Measurements from ENCODE around the gene SMIM34. TPM values are rescaled to one million over a fixed set of nuclear protein-coding genes. Genes with fewer than 3 reads are reported as not detected.
"Not testable (repeated sequence)": the region's sequence is repeated elsewhere in the genome, so short reads cannot be mapped to it uniquely, and the experiment has no call there.

The SMIM34 gene, protein sequence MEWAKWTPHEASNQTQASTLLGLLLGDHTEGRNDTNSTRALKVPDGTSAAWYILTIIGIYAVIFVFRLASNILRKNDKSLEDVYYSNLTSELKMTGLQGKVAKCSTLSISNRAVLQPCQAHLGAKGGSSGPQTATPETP
- not detected for total RNA-seq
- polyA plus RNA-seq (ENCODE audit: insufficient read depth in 1 of 8, insufficient read length in 8 of 8, low replicate concordance in 1 of 8), result under 1 TPM in 4 of 8 donors, not detected in 4; 0.19 to 0.39 (median 0.24) TPM
- long read RNA-seq, donor 1, result 0 reads
- long read RNA-seq, donor 2, result 0 reads
- long read RNA-seq, donor 3, result 0 reads
- long read RNA-seq, donor 4, result 0 reads
- long read RNA-seq, donor 5, result 0 reads
- long read RNA-seq, donor 6, result 0 reads
- long read RNA-seq, donor 7, result 0 reads
- long read RNA-seq, donor 8, result 0 reads
- long read RNA-seq, donor 9, result 0 reads
- long read RNA-seq, donor 10, result 0 reads
- long read RNA-seq, donor 11, result 0 reads

GRCh38 chr21:34423805-34424204 is at the start of gene SMIM34:
Gene SMIM34 (minus strand): TSS chr21:34423951. CDS start chr21:34423839, 112 bp downstream.
- H3K36me3 ChIP-seq (ENCODE audit: control insufficient read depth, insufficient read depth, low read length); H3K4me3 ChIP-seq (ENCODE audit: low read length); DNase-seq; H3K9me3 ChIP-seq (replicated peaks; ENCODE audit: control insufficient read depth, low read depth, low read length); H3K27ac ChIP-seq (ENCODE audit: low read length); H3K27me3 ChIP-seq (ENCODE audit: control insufficient read depth, insufficient read depth, low read length); H3K4me1 ChIP-seq (ENCODE audit: control insufficient read depth, insufficient read depth, low read length): not testable (repeated sequence)
- no CpG with 5 or more reads among the region's 4 CpGs for WGBS (ENCODE audit: insufficient coverage)

DNA sequence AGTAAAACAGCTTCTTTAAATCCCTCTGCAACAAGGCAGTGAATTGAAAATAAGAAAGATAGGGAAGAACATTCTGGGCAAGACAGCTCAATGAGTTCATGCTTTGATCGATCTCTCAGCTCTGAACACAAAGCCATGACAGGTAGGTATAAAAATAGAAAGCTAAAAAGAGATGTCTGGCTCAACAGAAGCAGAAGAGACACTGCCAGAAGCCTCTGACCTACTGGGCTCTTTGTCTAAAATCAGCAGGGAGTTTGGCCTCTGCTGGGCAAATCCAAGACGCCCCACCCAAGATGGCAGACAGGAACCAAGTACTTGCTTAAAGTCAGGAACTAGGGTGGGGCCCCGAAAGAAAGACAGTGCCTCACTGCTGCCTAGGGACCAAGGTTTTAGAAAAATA is 43.6 kb upstream of the SMIM34 start:
- H3K4me3 ChIP-seq (ENCODE audit: low read length); H3K27me3 ChIP-seq (ENCODE audit: control insufficient read depth, insufficient read depth, low read length); DNase-seq; H3K27ac ChIP-seq (ENCODE audit: low read length); H3K36me3 ChIP-seq (ENCODE audit: control insufficient read depth, insufficient read depth, low read length); H3K9me3 ChIP-seq (replicated peaks; ENCODE audit: control insufficient read depth, low read depth, low read length); H3K4me1 ChIP-seq (ENCODE audit: control insufficient read depth, insufficient read depth, low read length): not testable (repeated sequence)
- no CpG with 5 or more reads among the region's 3 CpGs for WGBS (ENCODE audit: insufficient coverage)

GRCh38 chr21:34459426-34459825 is 35.7 kb upstream of the SMIM34 start:
- WGBS (ENCODE audit: insufficient coverage), result no CpG with 5 or more reads among the region's 36 CpGs
- H3K27me3 ChIP-seq (ENCODE audit: control insufficient read depth, insufficient read depth, low read length); H3K36me3 ChIP-seq (ENCODE audit: control insufficient read depth, insufficient read depth, low read length); DNase-seq; H3K9me3 ChIP-seq (replicated peaks; ENCODE audit: control insufficient read depth, low read depth, low read length); H3K27ac ChIP-seq (ENCODE audit: low read length); H3K4me1 ChIP-seq (ENCODE audit: control insufficient read depth, insufficient read depth, low read length); H3K4me3 ChIP-seq (ENCODE audit: low read length): not testable (repeated sequence)

DNA sequence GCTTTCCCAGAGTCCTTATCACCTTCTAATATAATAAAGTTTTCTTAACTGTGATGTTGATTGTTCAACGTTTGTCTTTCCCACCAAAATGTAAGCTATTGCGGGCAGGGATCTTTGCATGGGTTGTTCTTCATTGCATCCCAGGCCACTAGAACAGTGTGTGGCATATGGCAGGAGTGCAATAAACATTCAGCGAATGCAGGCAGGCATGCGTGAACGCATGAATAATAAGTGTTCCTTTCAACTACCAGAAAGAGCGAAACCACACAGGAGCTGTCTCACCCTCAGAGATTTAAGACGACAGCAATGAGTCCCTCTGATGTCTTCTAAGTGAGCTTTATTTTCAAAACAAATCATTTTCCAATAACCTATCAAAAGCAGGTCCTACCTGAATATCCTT is 34.5 kb upstream of the SMIM34 start:
- not testable (repeated sequence) for H3K27ac ChIP-seq (ENCODE audit: low read length); H3K4me1 ChIP-seq (ENCODE audit: control insufficient read depth, insufficient read depth, low read length); DNase-seq; H3K27me3 ChIP-seq (ENCODE audit: control insufficient read depth, insufficient read depth, low read length); H3K9me3 ChIP-seq (replicated peaks; ENCODE audit: control insufficient read depth, low read depth, low read length); H3K36me3 ChIP-seq (ENCODE audit: control insufficient read depth, insufficient read depth, low read length); H3K4me3 ChIP-seq (ENCODE audit: low read length)
- no CpG with 5 or more reads among the region's 7 CpGs for WGBS (ENCODE audit: insufficient coverage)

- not testable (repeated sequence) for DNase-seq; H3K4me3 ChIP-seq (ENCODE audit: low read length); H3K27me3 ChIP-seq (ENCODE audit: control insufficient read depth, insufficient read depth, low read length); H3K9me3 ChIP-seq (replicated peaks; ENCODE audit: control insufficient read depth, low read depth, low read length); H3K27ac ChIP-seq (ENCODE audit: low read length); H3K4me1 ChIP-seq (ENCODE audit: control insufficient read depth, insufficient read depth, low read length); H3K36me3 ChIP-seq (ENCODE audit: control insufficient read depth, insufficient read depth, low read length)
- no CpG with 5 or more reads among the region's 6 CpGs for WGBS (ENCODE audit: insufficient coverage)
Measured at GRCh38 chr21:34456180-34456579, 32.4 kb upstream of the SMIM34 start.

DNA sequence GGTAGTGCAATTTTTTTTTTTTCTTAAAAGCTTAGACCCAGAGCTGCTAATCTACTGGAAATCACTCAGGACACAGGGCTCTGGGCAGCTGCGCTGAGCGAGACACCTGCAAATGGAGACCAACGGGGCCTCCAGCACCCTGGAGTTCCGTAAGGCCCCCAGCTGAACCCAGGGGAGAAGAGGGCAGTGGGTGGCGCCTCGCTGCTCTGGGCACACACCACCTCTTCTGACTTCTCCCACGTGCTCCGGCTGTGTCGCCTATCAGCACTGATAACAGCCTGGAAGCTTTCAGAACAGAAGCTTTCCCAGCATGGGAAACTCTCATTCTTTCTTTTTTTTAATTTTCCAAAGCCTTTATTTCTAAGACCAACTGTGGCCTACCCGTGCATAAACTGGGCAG is 31.9 kb upstream of the SMIM34 start:
- not testable (repeated sequence) for DNase-seq; H3K4me1 ChIP-seq (ENCODE audit: control insufficient read depth, insufficient read depth, low read length); H3K9me3 ChIP-seq (replicated peaks; ENCODE audit: control insufficient read depth, low read depth, low read length); H3K4me3 ChIP-seq (ENCODE audit: low read length); H3K36me3 ChIP-seq (ENCODE audit: control insufficient read depth, insufficient read depth, low read length); H3K27me3 ChIP-seq (ENCODE audit: control insufficient read depth, insufficient read depth, low read length); H3K27ac ChIP-seq (ENCODE audit: low read length)
- WGBS (ENCODE audit: insufficient coverage), result no CpG with 5 or more reads among the region's 10 CpGs

DNA sequence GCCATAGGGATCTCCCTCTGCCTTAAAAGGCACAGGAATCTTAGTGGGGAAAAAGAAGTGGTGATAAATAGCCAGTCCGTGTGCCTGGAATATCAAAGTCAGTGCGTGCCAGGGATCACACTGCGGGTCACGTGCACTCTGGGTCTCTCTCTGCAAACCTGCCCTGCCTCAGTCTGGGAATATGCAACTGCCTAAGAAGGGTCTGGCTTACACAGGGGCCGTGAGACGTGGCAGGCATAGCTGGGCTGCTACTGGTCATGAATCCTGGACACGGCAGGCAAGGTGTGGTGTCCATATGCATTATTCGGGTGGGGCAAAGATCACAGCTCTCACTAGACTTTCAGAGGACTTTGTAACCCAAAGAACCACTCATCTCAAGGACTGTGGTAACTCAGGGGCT is 23.3 kb upstream of the SMIM34 start:
- not testable (repeated sequence) for H3K4me1 ChIP-seq (ENCODE audit: control insufficient read depth, insufficient read depth, low read length); H3K4me3 ChIP-seq (ENCODE audit: low read length); H3K36me3 ChIP-seq (ENCODE audit: control insufficient read depth, insufficient read depth, low read length); H3K9me3 ChIP-seq (replicated peaks; ENCODE audit: control insufficient read depth, low read depth, low read length); H3K27me3 ChIP-seq (ENCODE audit: control insufficient read depth, insufficient read depth, low read length); DNase-seq; H3K27ac ChIP-seq (ENCODE audit: low read length)
- no CpG with 5 or more reads among the region's 8 CpGs for WGBS (ENCODE audit: insufficient coverage)

- no CpG with 5 or more reads among the region's 4 CpGs for WGBS (ENCODE audit: insufficient coverage)
- not testable (repeated sequence) for H3K36me3 ChIP-seq (ENCODE audit: control insufficient read depth, insufficient read depth, low read length); DNase-seq; H3K9me3 ChIP-seq (replicated peaks; ENCODE audit: control insufficient read depth, low read depth, low read length); H3K27ac ChIP-seq (ENCODE audit: low read length); H3K4me1 ChIP-seq (ENCODE audit: control insufficient read depth, insufficient read depth, low read length); H3K4me3 ChIP-seq (ENCODE audit: low read length); H3K27me3 ChIP-seq (ENCODE audit: control insufficient read depth, insufficient read depth, low read length)
Measured at GRCh38 chr21:34443486-34443885, 19.7 kb upstream of the SMIM34 start.

GRCh38 chr21:34429710-34430109 is 6.0 kb upstream of the SMIM34 start:
- DNase-seq; H3K4me1 ChIP-seq (ENCODE audit: control insufficient read depth, insufficient read depth, low read length); H3K27me3 ChIP-seq (ENCODE audit: control insufficient read depth, insufficient read depth, low read length); H3K36me3 ChIP-seq (ENCODE audit: control insufficient read depth, insufficient read depth, low read length); H3K9me3 ChIP-seq (replicated peaks; ENCODE audit: control insufficient read depth, low read depth, low read length); H3K27ac ChIP-seq (ENCODE audit: low read length); H3K4me3 ChIP-seq (ENCODE audit: low read length): not testable (repeated sequence)
- no CpG with 5 or more reads among the region's 5 CpGs for WGBS (ENCODE audit: insufficient coverage)

DNA sequence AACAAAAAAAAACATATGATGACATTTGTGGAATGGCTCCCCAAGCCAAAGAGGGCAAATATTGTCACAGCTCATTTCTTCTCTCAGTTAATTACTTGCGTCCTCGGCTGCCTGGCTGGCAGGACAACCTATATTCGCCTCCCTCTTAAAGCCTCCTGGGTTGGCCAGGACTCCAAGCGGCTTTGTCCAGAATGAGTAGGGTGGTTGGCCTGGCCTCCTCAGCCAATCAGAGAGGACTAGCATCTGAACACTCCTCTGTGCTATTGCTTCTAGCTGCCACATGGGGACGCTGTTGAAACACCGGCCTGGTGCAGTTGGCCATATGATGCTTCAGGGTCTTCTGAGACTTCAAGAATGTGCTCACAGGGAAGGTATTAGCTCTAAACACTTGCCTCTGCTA is 4.7 kb upstream of the SMIM34 start:
- not testable (repeated sequence) for H3K9me3 ChIP-seq (replicated peaks; ENCODE audit: control insufficient read depth, low read depth, low read length); H3K27me3 ChIP-seq (ENCODE audit: control insufficient read depth, insufficient read depth, low read length); H3K36me3 ChIP-seq (ENCODE audit: control insufficient read depth, insufficient read depth, low read length); H3K4me3 ChIP-seq (ENCODE audit: low read length); H3K27ac ChIP-seq (ENCODE audit: low read length); H3K4me1 ChIP-seq (ENCODE audit: control insufficient read depth, insufficient read depth, low read length); DNase-seq
- WGBS (ENCODE audit: insufficient coverage), result no CpG with 5 or more reads among the region's 6 CpGs

- WGBS (ENCODE audit: insufficient coverage), result no CpG with 5 or more reads among the region's 8 CpGs
- H3K27me3 ChIP-seq (ENCODE audit: control insufficient read depth, insufficient read depth, low read length), result not testable (repeated sequence)
Measured at GRCh38 chr21:34427339-34427738, 3.6 kb upstream of the SMIM34 start.

More at GRCh38 chr21:34427339-34427738, 3.6 kb upstream of the SMIM34 start:
- H3K4me1 ChIP-seq (ENCODE audit: control insufficient read depth, insufficient read depth, low read length); H3K4me3 ChIP-seq (ENCODE audit: low read length); H3K36me3 ChIP-seq (ENCODE audit: control insufficient read depth, insufficient read depth, low read length); H3K9me3 ChIP-seq (replicated peaks; ENCODE audit: control insufficient read depth, low read depth, low read length); H3K27ac ChIP-seq (ENCODE audit: low read length); DNase-seq: not testable (repeated sequence)

All from muscle of leg (tissue), 16 donors.